ENCODE data around the gene IL22RA2.

IL22RA2 gene

DNA sequence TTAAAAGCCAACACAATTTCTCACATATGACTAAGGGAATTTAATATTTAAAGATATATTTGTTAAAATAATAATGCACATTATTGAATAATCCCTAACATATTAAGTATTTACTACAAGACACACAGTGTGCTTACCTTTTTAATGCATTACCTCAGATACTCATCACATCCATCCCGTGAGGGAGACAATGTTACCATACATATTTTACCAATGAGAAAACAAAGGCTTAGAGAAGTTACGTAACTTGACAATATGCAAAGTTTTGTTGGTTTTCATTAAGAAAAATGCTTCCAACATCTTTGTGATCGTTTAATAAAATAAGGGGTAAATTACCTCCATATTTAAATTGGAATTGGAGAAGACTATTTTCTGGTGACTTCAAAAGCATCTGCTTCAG is 41.5 kb upstream of the IL22RA2 start:
- Histone ChIP-seq H3K4me1 (ENCODE audit: control insufficient read depth, insufficient read depth, low read length) (peaks cover 10% of the 10 kb centered on the region), H3K4me3 (ENCODE audit: low read depth, low read length) (no peak overlapping the region), H3K27ac (ENCODE audit: extremely low read depth, low read depth, low read length) (no peak overlapping the region), H3K9me3 (ENCODE audit: control insufficient read depth, insufficient read depth, low read depth, low read length) (no peaks in the 10 kb centered on the region), H3K36me3 (ENCODE audit: control insufficient read depth in 2 of 2, insufficient read depth in 1 of 2, low read length in 2 of 2) (peaks cover 0 to 3% of the 10 kb centered on the region in 2 experiments; a peak in 1 of 3 replicates)
- CTCF ChIA-PET = interaction anchor here (0.6 to 0.9 kb wide), 2 partner anchors 126 to 138 kb away, joined by 3 read pairs; no protein-coding TSS in a partner anchor
- no peak for TF ChIP-seq ZNF664 (tag by site-specific recombination; IDR thresholded peaks at IDR 0.05)
- TF ChIP-seq, protein P1, sequence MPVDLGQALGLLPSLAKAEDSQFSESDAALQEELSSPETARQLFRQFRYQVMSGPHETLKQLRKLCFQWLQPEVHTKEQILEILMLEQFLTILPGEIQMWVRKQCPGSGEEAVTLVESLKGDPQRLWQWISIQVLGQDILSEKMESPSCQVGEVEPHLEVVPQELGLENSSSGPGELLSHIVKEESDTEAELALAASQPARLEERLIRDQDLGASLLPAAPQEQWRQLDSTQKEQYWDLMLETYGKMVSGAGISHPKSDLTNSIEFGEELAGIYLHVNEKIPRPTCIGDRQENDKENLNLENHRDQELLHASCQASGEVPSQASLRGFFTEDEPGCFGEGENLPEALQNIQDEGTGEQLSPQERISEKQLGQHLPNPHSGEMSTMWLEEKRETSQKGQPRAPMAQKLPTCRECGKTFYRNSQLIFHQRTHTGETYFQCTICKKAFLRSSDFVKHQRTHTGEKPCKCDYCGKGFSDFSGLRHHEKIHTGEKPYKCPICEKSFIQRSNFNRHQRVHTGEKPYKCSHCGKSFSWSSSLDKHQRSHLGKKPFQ (tag by site-specific recombination; IDR thresholded peaks at IDR 0.05) = no peak
- no peak for TF ChIP-seq ZNF701 (tag by site-specific recombination; IDR thresholded peaks at IDR 0.05)
- TF ChIP-seq TRIM28 (IDR thresholded peaks at IDR 0.05; ENCODE audit: borderline replicate concordance, low read length) = no peak
- no peak for TF ChIP-seq KLF10 (tag by site-specific recombination; IDR thresholded peaks at IDR 0.05)
- TF ChIP-seq ZNF501 (tag by site-specific recombination; IDR thresholded peaks at IDR 0.05) = no peak
- TF ChIP-seq, protein P2, sequence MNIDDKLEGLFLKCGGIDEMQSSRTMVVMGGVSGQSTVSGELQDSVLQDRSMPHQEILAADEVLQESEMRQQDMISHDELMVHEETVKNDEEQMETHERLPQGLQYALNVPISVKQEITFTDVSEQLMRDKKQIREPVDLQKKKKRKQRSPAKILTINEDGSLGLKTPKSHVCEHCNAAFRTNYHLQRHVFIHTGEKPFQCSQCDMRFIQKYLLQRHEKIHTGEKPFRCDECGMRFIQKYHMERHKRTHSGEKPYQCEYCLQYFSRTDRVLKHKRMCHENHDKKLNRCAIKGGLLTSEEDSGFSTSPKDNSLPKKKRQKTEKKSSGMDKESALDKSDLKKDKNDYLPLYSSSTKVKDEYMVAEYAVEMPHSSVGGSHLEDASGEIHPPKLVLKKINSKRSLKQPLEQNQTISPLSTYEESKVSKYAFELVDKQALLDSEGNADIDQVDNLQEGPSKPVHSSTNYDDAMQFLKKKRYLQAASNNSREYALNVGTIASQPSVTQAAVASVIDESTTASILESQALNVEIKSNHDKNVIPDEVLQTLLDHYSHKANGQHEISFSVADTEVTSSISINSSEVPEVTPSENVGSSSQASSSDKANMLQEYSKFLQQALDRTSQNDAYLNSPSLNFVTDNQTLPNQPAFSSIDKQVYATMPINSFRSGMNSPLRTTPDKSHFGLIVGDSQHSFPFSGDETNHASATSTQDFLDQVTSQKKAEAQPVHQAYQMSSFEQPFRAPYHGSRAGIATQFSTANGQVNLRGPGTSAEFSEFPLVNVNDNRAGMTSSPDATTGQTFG (tag by site-specific recombination; IDR thresholded peaks at IDR 0.05; ENCODE audit: borderline replicate concordance) = no peak
- TF ChIP-seq, protein P3, sequence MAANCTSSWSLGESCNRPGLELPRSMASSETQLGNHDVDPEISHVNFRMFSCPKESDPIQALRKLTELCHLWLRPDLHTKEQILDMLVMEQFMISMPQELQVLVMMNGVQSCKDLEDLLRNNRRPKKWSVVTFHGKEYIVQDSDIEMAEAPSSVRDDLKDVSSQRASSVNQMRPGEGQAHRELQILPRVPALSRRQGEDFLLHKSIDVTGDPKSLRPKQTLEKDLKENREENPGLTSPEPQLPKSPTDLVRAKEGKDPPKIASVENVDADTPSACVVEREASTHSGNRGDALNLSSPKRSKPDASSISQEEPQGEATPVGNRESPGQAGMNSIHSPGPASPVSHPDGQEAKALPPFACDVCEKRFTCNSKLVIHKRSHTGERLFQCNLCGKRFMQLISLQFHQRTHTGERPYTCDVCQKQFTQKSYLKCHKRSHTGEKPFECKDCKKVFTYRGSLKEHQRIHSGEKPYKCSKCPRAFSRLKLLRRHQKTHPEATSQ (tag by site-specific recombination; IDR thresholded peaks at IDR 0.05) = no peak
- TF ChIP-seq ZFHX2 (tag by site-specific recombination; conservative IDR thresholded peaks at IDR 0.05) = no peak
- no peak for TF ChIP-seq ZNF391 (tag by site-specific recombination; IDR thresholded peaks at IDR 0.05; ENCODE audit: borderline replicate concordance, low read depth)
- no peak for TF ChIP-seq KLF8 (tag by site-specific recombination; IDR thresholded peaks at IDR 0.05)
- TF ChIP-seq ZNF549 (tag by site-specific recombination; IDR thresholded peaks at IDR 0.05) = no peak
- no peak for TF ChIP-seq ZNF747 (tag by site-specific recombination; IDR thresholded peaks at IDR 0.05)
- TF ChIP-seq ZNF324 (tag by site-specific recombination; IDR thresholded peaks at IDR 0.05) = no peak
- TF ChIP-seq ZNF548 (tag by site-specific recombination; IDR thresholded peaks at IDR 0.05) = no peak
- POLR2A ChIA-PET = no interaction called here

DNA sequence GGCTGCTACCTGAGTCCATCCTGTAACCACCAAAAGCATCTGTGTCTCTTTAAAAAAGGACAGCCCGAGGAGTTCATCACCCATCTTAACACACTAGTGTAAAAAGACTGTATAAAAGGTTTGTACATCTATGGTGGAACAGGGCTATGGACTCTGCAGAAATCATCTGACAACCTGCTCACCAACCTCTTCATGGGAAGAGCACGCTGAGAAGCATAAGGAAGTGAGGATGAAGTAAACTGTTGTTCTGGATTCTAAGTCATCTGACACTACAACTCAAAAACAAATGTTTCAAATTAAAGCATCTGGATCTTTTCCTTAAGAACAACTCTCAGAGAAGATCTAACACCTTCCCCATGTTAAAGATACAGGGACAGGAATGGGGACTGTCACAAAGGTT is 40.4 kb upstream of the IL22RA2 start:
- ChIA-PET POLR2A (no interaction called here), CTCF (no interaction called here)
- Histone ChIP-seq H3K27ac (ENCODE audit: extremely low read depth, low read depth, low read length) (no peak overlapping the region), H3K36me3 (ENCODE audit: control insufficient read depth in 2 of 2, insufficient read depth in 1 of 2, low read length in 2 of 2) (peaks cover 0 to 7% of the 10 kb centered on the region in 2 experiments; a peak in 1 of 3 replicates), H3K9me3 (ENCODE audit: control insufficient read depth, insufficient read depth, low read depth, low read length) (no peaks in the 10 kb centered on the region), H3K4me1 (ENCODE audit: control insufficient read depth, insufficient read depth, low read length) (peaks cover 10% of the 10 kb centered on the region), H3K4me3 (ENCODE audit: low read depth, low read length) (no peak overlapping the region)
- 0 out of 2 replicates have a peak, but pooled peaks have one; percentile 15 for TF ChIP-seq ZNF600 (tag by site-specific recombination; IDR thresholded peaks at IDR 0.05)
- no peak for TF ChIP-seq ZNF621 (tag by site-specific recombination; IDR thresholded peaks at IDR 0.05)

DNA sequence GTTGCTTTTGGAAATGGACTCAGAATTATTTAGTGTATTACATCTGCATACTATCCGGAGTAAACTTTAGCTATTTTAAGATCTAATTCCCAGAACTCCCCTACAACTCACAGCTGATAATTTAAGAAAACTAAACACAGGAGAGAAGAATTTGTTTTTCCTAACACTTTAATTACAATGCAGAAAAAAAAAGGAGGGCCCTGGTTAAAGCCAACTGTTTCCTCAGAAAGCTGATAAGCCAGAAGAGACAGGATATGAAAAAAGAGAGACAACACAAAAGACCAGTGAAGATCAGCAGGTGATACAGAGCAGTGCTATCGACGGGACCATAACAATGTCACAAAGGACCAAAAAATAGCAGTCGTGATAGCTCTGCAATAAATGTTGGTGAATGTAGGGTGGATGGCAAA is 39.9 kb upstream of the IL22RA2 start:
- POLR2A ChIA-PET = no interaction called here
- peaks cover 0 to 7% of the 10 kb centered on the region in 2 experiments; a peak in 1 of 3 replicates for H3K36me3 ChIP-seq (ENCODE audit: control insufficient read depth in 2 of 2, insufficient read depth in 1 of 2, low read length in 2 of 2)

More for the DNA sequence above, 39.9 kb upstream of the IL22RA2 start:
- Histone ChIP-seq H3K4me1 (ENCODE audit: control insufficient read depth, insufficient read depth, low read length) (peaks cover 10% of the 10 kb centered on the region), H3K27ac (ENCODE audit: extremely low read depth, low read depth, low read length) (no peak overlapping the region), H3K9me3 (ENCODE audit: control insufficient read depth, insufficient read depth, low read depth, low read length) (no peaks in the 10 kb centered on the region), H3K4me3 (ENCODE audit: low read depth, low read length) (no peak overlapping the region)
- TF ChIP-seq, protein P4, sequence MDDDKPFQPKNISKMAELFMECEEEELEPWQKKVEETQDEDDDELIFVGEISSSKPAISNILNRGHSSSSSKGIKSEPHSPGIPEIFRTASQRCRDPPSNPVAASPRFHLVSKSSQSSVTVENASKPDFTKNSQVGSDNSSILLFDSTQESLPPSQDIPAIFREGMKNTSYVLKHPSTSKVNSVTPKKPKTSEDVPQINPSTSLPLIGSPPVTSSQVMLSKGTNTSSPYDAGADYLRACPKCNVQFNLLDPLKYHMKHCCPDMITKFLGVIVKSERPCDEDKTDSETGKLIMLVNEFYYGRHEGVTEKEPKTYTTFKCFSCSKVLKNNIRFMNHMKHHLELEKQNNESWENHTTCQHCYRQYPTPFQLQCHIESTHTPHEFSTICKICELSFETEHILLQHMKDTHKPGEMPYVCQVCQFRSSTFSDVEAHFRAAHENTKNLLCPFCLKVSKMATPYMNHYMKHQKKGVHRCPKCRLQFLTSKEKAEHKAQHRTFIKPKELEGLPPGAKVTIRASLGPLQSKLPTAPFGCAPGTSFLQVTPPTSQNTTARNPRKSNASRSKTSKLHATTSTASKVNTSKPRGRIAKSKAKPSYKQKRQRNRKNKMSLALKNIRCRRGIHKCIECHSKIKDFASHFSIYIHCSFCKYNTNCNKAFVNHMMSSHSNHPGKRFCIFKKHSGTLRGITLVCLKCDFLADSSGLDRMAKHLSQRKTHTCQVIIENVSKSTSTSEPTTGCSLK (tag by site-specific recombination; IDR thresholded peaks at IDR 0.05) = no peak
- TF ChIP-seq SETDB1 (IDR thresholded peaks at IDR 0.05; ENCODE audit: insufficient read length, low read length) = peak; percentile 50
- no peak for TF ChIP-seq ZNF48 (tag by site-specific recombination; IDR thresholded peaks at IDR 0.05)
- TF ChIP-seq ZNF670 (tag by site-specific recombination; IDR thresholded peaks at IDR 0.05; ENCODE audit: low read depth) = no peak
- CTCF ChIA-PET = interaction anchor here (0.8 kb wide), 1 partner anchor 794 kb away, joined by 3 read pairs; no protein-coding TSS in a partner anchor
